DMS114 treated with DMSO at 0.1 percent for 48 hours (cell line): Measurements from ENCODE around the gene PRKAG2.

Experiments
- DNase-seq: peaks from one replicate; lab custom pipeline; 2025; ENCODE audit not compliant: unreplicated experiment; lab: John Stamatoyannopoulos, UW

Gene PRKAG2

GRCh38 chr7:151662251-151662826 lies 214.6 kb downstream of the PRKAG2 start:
- DNase-seq: no peak

GRCh38 chr7:151661587-151661986 lies 215.3 kb downstream of the PRKAG2 start:
- DNase-seq: no peak

GRCh38 chr7:151660141-151660540 lies 216.8 kb downstream of the PRKAG2 start:
- DNase-seq: no peak

- DNase-seq: no peak
Observed at GRCh38 chr7:151659219-151659618, 217.7 kb downstream of the PRKAG2 start.

GRCh38 chr7:151658778-151659177 lies 218.1 kb downstream of the PRKAG2 start:
- no peak for DNase-seq

GRCh38 chr7:151657173-151657572 lies 219.7 kb downstream of the PRKAG2 start:
- no peak for DNase-seq

- DNase-seq: no peak
Observed at GRCh38 chr7:151655555-151655954, 221.4 kb downstream of the PRKAG2 start.

GRCh38 chr7:151652111-151652510 lies 224.8 kb downstream of the PRKAG2 start:
- no peak for DNase-seq

GRCh38 chr7:151650161-151650560 lies 226.8 kb downstream of the PRKAG2 start:
- no peak for DNase-seq

- no peak for DNase-seq
Observed at GRCh38 chr7:151648429-151648828, 228.5 kb downstream of the PRKAG2 start.

- no peak for DNase-seq
Observed at GRCh38 chr7:151647874-151648273, 229.0 kb downstream of the PRKAG2 start.

- DNase-seq: no peak
Observed at GRCh38 chr7:151647006-151647405, 229.9 kb downstream of the PRKAG2 start.

GRCh38 chr7:151645311-151645710 lies 231.6 kb downstream of the PRKAG2 start:
- no peak for DNase-seq

- DNase-seq: no peak
Observed at GRCh38 chr7:151644554-151644953, 232.4 kb downstream of the PRKAG2 start.

- DNase-seq: no peak
Observed at GRCh38 chr7:151642746-151643145, 234.2 kb downstream of the PRKAG2 start.

- DNase-seq: no peak
Observed at GRCh38 chr7:151641587-151641986, 235.3 kb downstream of the PRKAG2 start.

GRCh38 chr7:151637781-151638261 lies 239.1 kb downstream of the PRKAG2 start:
- no peak for DNase-seq

GRCh38 chr7:151634643-151635042 lies 242.3 kb downstream of the PRKAG2 start:
- no peak for DNase-seq

- no peak for DNase-seq
Observed at GRCh38 chr7:151633516-151633812, 243.5 kb downstream of the PRKAG2 start.

GRCh38 chr7:151632750-151633515 lies 244.0 kb downstream of the PRKAG2 start:
- DNase-seq: peak; percentile 40

GRCh38 chr7:151631953-151632749 lies 244.8 kb downstream of the PRKAG2 start:
- DNase-seq: peak; percentile 38

GRCh38 chr7:151631570-151631952 lies 245.4 kb downstream of the PRKAG2 start:
- no peak for DNase-seq
